H54 (cell line): ENCODE data around the gene RAD51B.

Experiments
- DNase-seq: peaks from one replicate; pipeline ENCODE4 v3.0.0; 2011; ENCODE audit warnings: low spot score, mixed read lengths; ENCODE audit not compliant: insufficient read length
- FAIRE-seq: peaks from 3 replicates; lab custom pipeline; 2011; peaks lifted over from hg19 to GRCh38; lab: Jason Lieb, UNC
- POLR2A ChIP-seq: IDR thresholded peaks from 2 replicates; pipeline ENCODE4 v1.6.1; 2011; ENCODE audit warnings: low read depth, mild to moderate bottlenecking, low read length

RAD51B gene

DNA sequence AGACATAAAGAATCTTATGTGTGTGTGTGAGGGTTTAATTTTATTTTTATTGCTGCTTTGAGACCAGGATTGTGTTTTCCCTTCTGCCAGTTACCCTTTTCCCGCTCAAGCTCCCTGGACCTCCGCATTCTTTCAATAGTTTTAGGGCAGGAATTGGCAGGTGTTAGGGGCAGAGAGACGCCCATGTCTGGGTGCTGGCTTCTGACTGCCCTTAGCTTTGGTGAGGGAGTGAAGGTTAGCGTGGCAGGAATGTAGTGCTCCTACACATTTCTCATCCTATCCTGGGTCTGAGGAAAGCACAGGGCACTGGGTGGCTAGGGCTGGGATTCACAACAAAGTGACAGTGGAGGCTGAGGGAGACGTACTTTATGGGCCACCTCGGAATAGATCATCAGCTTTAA lies 545.2 kb downstream of the RAD51B start:
- no peak for TF ChIP-seq POLR2A
- FAIRE-seq = no peak
- no peak for DNase-seq

DNA sequence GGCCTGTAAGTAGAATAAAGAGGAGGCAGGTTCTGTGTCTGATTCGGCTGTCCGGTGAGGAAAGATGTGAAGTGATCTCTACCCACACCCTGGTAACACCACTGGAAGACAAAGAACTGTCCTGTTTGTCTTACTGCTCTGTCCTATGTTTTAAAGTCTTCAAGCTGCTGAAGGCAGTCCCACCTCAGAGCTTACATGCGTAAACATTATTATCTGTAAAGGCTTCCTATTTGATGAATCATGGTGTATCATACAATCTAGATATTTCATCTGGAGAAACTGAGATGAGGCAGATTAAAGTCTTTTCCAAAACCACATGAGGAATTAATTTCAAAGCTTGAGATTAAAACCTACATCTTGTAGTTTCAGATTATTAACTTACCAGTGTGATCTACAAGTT lies 545.6 kb downstream of the RAD51B start:
- DNase-seq = no peak
- TF ChIP-seq POLR2A = no peak
- no peak for FAIRE-seq

DNA sequence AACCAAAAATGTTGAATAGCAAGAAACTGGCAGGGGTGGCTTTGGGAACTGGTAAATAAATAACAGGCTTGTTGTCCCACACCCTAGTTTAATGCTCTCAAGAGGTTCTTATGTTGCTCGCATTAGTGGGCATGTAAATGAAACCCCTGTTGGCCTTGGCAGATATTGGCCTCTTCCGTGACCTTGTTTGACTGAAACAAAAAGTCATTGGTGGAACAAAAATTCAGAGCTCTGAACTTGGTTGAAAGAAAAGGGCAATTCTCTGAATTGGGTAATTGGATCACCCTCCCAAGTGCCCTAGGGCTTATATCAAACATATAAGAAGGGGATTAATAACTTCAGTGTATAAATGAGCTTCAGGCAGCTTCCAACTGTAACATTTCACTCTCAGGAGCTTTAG lies 547.1 kb downstream of the RAD51B start:
- FAIRE-seq (no peak), DNase-seq (no peak)
- TF ChIP-seq POLR2A = no peak

DNA sequence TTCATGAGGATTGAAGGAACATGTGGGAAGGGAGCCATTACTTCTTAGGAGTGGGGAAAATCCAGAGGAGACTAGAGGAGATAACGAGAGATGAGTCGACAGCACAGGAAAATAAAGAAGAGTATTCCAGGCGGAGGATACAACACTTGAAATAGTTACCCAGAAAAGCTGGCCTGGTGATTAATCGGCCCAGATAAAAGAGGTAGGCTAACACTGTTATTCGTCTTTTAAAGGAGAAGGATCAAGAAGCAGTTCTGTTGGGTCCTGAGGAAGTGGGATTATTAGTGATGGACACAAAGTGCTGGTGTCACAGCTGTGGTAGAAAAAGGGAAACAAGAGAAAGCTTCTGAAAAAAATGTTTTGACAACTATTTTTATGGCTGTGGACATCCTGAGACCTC lies 548.0 kb downstream of the RAD51B start:
- FAIRE-seq = no peak
- no peak for TF ChIP-seq POLR2A
- DNase-seq = no peak

DNA sequence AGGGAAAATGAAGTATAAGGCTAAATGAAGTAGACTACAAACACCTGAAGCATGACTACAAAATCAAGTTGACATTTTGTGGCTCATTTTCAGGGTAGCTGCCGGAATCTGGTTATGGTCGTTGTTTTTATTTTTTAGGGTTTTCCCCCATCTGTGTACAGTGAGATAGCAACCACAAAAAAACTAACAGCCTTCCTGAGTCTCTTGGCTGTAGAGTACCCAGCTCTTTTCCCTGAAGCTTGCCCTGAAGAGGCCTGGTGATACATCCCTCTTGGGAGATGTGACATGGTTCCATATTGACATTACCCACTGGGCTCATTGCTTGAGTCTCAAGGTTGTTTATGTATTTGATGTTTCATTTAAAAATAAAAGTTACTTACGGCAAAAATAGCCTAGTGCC lies 549.3 kb downstream of the RAD51B start:
- DNase-seq (no peak), FAIRE-seq (no peak)
- no peak for TF ChIP-seq POLR2A

DNA sequence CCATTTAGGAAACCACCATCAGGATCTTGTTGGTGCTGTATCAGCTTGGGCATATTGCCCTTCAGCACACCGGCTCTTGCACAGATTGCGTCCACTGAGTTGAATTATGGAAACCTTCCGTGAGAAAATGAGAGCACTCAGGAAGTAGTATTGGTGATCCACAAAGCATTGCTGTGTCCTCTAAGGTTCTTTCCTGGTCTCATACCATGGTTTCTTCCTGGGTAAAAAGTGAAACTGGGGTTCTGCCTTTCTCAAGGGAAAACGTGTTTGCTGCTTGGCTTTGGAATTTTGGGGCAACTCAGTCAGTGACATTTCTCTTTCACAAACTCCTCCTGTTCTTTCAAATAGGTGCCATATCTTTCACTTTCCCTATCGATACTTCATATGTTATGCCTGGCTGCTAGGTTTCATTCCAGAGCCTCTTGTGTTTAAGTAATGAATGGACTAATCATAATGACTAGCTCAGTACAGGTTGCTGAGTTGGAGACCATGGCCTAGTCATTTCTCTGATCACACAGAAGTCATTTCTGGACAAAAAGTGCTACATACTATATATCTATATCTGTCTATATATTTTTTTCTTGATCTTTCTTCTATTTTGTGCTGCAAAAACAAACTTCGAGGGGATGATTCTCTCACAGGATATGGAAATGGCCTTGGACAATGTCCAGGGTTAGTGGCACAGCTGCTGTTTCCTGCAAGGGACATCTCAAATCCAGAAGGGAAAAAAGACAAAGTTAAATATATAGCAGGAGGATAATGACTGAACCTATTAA lies 549.9 kb downstream of the RAD51B start:
- DNase-seq (no peak), FAIRE-seq (no peak)
- no peak for TF ChIP-seq POLR2A

DNA sequence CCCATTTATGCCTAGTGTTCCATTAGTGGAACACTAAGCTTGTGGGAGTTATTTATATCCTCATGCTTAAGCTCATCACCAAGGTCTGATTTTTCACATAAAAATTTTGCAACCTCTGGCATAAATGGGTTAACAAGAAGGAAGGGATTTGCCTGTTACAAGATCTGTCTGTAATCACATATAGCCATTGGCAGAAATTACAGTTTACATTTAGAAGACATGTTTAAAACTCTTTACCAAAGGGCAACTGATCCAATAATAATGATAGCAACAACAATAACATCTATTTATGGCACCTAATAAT lies 550.4 kb downstream of the RAD51B start:
- FAIRE-seq = no peak
- no peak for DNase-seq
- TF ChIP-seq POLR2A = no peak

DNA sequence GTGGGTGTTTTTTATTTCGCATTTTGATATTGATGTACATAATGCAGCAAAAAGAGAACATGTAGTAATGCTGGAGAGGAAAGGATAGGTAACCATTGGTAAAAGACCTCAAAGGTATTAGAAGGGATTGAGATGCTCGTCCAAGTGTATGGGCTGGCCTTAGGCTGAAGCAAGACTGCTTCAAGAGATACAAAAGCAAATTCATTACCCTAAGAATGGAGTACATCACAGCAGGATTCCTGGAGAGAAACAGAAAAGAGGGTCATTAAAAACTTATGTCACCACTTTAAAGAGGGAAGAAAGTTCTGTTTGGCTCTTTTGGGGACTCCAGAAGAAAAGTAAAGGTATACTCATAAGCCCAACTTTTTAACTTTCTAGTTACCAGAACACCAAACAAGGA lies 552.8 kb downstream of the RAD51B start:
- no peak for TF ChIP-seq POLR2A
- DNase-seq (no peak), FAIRE-seq (no peak)

DNA sequence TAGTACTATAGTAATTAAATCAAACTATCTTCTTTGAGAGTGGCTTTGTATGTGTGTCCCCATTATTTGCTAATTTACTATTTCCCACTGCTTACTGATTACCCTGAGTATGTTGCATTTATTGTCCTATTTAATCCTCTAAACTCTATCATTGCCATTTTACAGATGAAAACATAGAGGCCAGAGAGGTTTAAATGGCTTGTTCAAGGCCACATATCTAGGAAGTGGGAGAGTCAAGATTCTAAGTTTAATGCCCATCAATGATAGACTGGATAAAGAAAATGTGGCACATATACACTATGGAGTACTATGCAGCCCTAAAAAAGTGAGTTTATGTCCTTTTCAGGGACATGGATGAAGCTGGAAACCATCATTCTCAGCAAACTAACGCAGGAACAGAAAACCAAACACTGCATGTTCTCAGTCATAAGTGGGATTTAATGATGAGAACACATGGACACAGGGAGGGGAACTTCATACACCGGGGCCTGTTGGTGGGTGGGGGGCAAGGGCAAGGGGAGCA lies 553.6 kb downstream of the RAD51B start:
- no peak for DNase-seq
- FAIRE-seq = no peak
- TF ChIP-seq POLR2A = no peak

DNA sequence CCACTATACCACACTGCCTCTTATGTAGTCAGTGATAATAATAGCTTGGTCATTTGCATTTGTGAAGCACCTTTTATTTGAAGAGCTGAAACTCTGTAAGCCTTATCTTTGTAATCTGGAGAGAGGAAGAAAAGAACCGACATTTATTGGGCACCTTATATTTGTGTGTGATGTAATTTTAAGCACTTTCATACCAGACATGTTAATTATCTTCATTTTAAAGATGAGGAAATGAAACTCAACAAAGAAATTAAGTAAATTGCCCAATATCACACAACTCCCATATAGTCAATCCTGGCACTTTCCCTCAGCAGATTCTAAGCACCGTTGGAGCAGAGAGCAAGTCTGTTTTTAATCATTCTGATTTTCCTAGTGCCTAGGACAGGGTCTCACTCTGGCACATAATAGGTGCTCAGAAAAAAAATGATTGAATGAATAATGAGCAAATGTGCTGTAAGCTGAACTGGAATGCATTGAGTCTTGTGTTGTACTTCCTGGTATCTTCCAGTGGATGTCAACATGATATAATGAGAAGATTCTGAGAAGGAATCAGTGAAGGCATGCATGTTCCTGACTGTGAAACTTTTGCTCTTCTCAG lies 554.4 kb downstream of the RAD51B start:
- TF ChIP-seq POLR2A = no peak
- FAIRE-seq (no peak), DNase-seq (no peak)

DNA sequence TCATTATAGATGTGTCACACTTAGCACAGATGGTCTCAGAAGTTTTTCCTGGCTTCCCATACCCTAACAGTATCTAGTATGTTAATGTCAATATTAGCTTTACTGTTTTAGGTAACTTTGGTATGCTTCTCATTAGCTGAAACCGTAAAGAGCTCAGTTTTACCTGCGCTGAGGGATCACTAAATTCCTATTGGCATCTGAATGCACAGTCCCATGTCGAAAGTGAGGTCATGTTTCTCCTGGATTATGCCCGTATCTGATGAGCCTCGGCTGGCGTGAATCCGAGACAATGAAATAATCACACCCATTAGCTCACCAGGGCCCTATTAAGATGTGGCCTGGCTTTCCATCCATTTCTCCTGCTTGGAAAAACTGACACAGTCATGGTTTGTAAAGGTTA lies 555.1 kb downstream of the RAD51B start:
- no peak for TF ChIP-seq POLR2A
- no peak for DNase-seq
- FAIRE-seq = no peak

DNA sequence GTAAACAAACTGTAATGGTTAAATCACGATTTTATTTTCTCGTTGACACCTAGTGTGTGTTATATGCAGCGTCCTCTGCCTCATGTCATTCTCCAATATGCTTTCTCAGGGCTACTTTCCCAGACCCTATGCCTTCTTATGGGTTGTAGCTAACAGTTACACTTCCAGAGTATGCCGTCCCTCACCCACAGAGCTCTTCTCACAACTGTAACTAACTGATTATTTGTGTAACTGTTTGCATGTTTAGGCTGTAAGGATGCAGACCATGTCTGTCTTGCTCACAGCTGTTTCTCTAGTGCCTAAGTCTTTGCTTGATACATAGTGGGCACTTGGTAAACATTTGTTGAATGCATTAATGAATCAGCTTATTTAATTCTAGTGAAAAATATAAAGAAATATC lies 555.8 kb downstream of the RAD51B start:
- no peak for FAIRE-seq
- DNase-seq = no peak
- TF ChIP-seq POLR2A = no peak

DNA sequence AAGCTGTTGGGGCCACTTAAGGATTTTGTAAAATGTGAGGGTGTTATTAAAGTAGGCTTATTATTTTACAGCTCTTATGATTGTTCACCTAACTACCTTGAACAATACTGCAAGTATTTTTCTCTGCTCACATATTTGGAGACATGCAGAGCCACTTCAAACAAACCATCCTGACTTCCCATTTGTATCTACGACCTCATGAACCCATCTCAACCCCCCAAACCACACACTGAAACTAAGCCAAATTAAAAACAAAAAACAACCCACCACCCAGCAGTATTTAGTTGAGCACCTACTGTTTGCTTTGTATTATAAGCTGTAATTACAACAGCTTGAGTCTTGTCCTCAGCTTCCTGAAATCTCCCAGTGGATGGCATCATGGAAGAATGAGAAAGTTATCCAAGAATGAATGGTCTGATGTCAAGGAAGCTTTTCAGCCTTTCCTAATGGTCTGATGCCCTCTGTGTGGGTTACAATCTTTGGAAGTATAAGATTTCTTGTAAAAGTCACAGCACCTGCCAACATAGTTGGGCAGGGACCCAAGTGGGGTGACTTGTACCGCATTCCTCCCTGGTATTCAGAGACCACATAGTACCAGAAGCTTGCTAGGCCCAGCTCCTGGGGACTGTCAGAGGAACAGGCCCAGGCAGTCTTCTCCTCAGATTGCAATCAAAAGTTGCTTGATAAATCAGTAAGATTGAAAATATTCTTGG lies 556.6 kb downstream of the RAD51B start:
- no peak for TF ChIP-seq POLR2A
- DNase-seq = no peak
- peak; percentile 79 for FAIRE-seq

DNA sequence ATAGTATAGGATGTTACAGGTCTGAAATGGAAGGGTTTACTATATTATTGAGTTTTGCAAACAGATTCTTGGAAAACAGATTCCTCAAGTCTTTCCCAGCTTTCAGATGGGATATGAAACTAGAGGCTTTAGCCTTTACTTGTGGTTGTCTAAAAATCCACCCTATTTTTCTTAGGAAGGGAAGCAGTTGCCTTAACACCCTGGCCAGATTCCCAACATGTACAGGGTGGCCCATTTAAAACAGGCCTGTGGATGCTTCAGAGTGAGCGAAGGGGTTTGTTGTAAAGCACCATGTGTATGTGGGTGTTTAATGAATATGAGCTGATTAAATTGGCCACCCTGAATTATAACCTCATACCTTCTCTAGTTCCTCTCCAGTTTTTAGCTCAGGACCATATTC lies 557.4 kb downstream of the RAD51B start:
- no peak for FAIRE-seq
- DNase-seq = no peak
- TF ChIP-seq POLR2A = no peak
